HCT116 (cell line): ENCODE measurements around the gene GLRX3.

ENCODE experiments used
- CEBPB ChIP-seq: IDR thresholded peaks from 2 replicates; pipeline ENCODE4 v1.6.1; 2012; ENCODE audit warnings: low read depth
- POLR2A ChIP-seq: IDR thresholded peaks from 2 replicates; pipeline ENCODE4 v1.7.0; 2011; ENCODE audit warnings: borderline replicate concordance; ENCODE audit not compliant: insufficient read depth, insufficient read length; ENCODE audit errors: extremely low read depth
- POLR2AphosphoS5 ChIP-seq: IDR thresholded peaks from 2 replicates; pipeline ENCODE4 v1.6.1; 2011; ENCODE audit warnings: mild to moderate bottlenecking, low read depth, low read length, moderate library complexity
- SIN3A ChIP-seq: IDR thresholded peaks from 2 replicates; pipeline ENCODE4 v1.6.1; 2012; ENCODE audit warnings: low read depth

- no peak for TF ChIP-seq CEBPB
- TF ChIP-seq POLR2A, result no peak
- TF ChIP-seq POLR2AphosphoS5, result no peak
- no peak for TF ChIP-seq SIN3A
Measured at GRCh38 chr10:130203626-130204025, 67.4 kb downstream of the GLRX3 start.
